ENCODE measurements around the gene WFDC11.

Gene WFDC11

DNA sequence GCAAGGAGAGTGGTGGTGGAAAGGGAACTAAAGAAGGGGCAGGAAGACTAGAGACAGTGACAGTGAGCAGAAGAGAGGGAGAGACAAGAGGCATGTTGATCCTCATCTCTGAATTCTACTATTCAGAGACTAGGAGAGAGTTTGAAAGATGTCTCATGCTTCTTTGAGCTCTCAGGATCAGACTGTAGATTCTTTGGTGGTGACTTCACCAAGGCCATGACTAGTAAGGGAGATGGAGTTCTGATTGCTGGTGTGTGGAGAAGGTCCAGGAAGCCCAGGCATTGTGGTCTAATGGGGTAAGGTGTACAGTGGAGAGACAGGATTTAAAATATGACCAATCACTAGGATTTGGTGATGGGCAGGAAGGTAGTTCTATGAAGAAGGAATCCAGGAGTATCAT lies 39.7 kb downstream of the WFDC11 start:
- no peak for DNase-seq (ENCODE audit: low read depth, low spot score)
- no peak overlapping the region for H3K4me3 ChIP-seq (ENCODE audit: low read length)

DNA sequence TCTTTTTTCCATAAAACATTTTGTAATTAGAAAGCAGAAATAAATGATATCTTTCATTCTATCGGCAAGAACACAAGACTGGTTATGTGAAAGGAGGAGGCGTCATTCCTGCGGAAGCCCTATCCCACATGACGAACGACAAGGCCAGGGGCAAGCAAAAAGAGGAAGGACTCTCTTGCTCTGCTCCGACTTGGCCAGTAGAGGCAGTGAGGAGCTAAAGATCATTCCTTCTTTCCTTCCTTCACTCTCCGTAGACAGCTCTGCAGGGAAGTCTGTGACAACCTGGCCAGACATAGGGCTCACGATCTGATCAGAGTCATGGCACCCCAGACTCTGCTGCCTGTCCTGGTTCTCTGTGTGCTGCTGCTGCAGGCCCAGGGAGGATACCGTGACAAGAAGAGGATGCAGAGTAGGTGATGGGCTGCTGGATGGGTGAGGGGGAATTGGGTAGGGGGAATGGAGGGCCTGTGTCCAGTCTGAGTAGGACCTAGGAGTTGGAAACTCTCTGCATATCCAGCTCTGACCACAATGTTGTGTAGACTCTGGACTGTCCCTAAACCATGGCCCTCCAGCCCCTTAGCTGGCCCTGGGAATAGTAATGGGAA lies 40.4 kb downstream of the WFDC11 start, which contains the start of gene WFDC10A:
WFDC10A (plus strand) TSS at position 244 of the 605 bp plus-strand sequence; CDS start at position 319, 75 bp downstream.
- DNase-seq (ENCODE audit: low read depth, low spot score), result peak; percentile 58

DNA sequence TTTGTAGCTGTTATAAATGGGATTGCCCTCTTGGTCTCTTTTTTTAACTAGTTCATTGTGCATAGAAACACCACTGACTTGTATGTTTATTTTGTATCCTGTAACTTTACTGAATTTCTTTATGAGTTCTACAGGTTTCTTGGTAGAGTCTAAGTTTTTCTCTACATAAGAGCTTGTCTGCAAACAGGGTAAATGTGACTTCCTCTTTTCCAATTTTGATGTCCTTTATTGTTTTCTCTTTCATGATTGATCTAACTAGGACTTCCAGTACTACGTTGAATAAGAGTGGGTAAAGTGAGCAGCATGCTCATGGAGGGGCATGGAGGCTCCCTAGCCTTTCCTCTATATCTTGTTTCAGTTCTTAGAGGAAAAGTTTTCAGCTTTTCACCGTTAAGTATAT lies 43.5 kb downstream of the WFDC11 start:
- no peak overlapping the region for H3K4me3 ChIP-seq (ENCODE audit: low read length)
- DNase-seq (ENCODE audit: low read depth, low spot score), result no peak

More for the DNA sequence above, 40.4 kb downstream of the WFDC11 start, which contains the start of gene WFDC10A:
- H3K4me3 ChIP-seq (ENCODE audit: low read length), result no peak within 1 kb of the TSS

DNA sequence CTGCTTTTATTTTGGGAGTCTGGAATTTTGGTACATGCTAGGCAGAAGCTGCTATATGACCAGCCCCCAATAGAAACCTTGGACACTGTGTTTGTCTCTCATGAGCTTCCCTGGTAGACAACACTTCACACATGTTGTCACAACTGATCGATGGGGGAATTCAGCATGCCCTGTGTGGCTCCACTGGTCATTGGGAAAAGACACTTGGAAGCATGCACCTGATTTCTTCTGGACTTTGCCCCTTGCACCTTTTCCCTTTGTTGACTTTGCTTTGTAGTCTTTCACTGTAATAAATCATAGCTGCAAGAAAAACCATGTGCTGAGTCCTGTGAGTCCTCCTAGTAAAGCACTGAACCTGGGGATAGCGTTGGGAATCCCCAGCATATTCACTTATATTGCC lies 48.4 kb downstream of the WFDC11 start:
- no peak overlapping the region for H3K4me3 ChIP-seq (ENCODE audit: low read length)
- DNase-seq (ENCODE audit: low read depth, low spot score), result no peak

- DNase-seq (ENCODE audit: low read depth, low spot score), result no peak
- no peak overlapping the region for H3K4me3 ChIP-seq (ENCODE audit: low read length)
These were observed 52.4 kb downstream of the WFDC11 start for GRCh38 chr20:45617591-45617990.

GRCh38 chr20:45612314-45612713 lies 57.7 kb downstream of the WFDC11 start:
- H3K4me3 ChIP-seq (ENCODE audit: low read length), result no peak overlapping the region
- no peak for DNase-seq (ENCODE audit: low read depth, low spot score)

GRCh38 chr20:45611054-45611453 lies 59.0 kb downstream of the WFDC11 start:
- peak; percentile 14 for DNase-seq (ENCODE audit: low read depth, low spot score)

DNA sequence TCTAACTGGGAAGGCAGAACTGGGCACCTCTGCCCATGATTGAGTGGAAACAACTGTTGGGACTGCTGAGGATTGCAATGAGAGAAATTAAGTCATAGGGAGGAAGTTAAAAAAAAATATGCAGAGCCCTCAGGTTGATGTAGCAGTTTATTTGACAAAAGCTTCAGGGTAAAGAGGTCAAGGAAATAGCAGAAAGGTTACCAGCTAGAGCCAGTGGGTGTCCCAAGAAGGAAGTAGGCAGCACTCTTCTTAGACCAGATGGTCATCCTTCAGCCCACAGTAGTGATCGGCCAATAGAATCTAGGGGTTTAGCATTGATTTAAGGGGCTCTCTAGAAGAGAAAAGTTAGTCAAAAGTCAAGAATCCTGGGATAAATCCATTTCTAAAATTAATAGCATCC lies 62.2 kb downstream of the WFDC11 start:
- no peak overlapping the region for H3K4me3 ChIP-seq (ENCODE audit: low read length)
- no peak for DNase-seq (ENCODE audit: low read depth, low spot score)

More at GRCh38 chr20:45611054-45611453, 59.0 kb downstream of the WFDC11 start:
- no peak overlapping the region for H3K4me3 ChIP-seq (ENCODE audit: low read length)
